HEK293 (cell line): ENCODE data around the gene MTR.

ENCODE experiments used
- CTCF ChIA-PET: fragments of 350-600 bp; formaldehyde crosslinking; extraction: SDS; loops from one replicate; lab custom pipeline; 2021; ENCODE audit warnings: antibody characterized with exemption; lab: Yijun Ruan, JAX
- POLR2A ChIA-PET: fragments of 300-600 bp; formaldehyde crosslinking; extraction: SDS; loops from one replicate; lab custom pipeline; 2020; ENCODE audit warnings: antibody characterized with exemption, inconsistent platforms; lab: Yijun Ruan, JAX
- H3K27ac ChIP-seq: fragments of 200-500 bp; sonication (Bioruptor generic); 2 replicates; pipeline ENCODE4 v1.5.1; 2014; ENCODE audit warnings: low read depth, low read length, control low read depth, inconsistent platforms; ENCODE audit errors: extremely low read depth
- H3K36me3 ChIP-seq, 2 experiments: fragments of 200-500 bp in 1 of 2; sonication (Bioruptor generic) in 1 of 2; 1 replicate in 1 of 2; 2 replicates in 1 of 2; pipeline ENCODE4 v1.5.1; 2014 to 2017; ENCODE audit warnings: inconsistent platforms in 2 of 2, low read length in 2 of 2; ENCODE audit not compliant: control insufficient read depth in 2 of 2, insufficient read depth in 1 of 2
- H3K4me1 ChIP-seq: fragments of 200-500 bp; sonication (Bioruptor generic); 2 replicates; pipeline ENCODE4 v1.5.1; 2014; ENCODE audit warnings: mild to moderate bottlenecking, low read length, inconsistent platforms; ENCODE audit not compliant: control insufficient read depth, insufficient read depth
- H3K4me3 ChIP-seq: 2 replicates; pipeline ENCODE4 v1.5.1; 2011; ENCODE audit warnings: low read depth, mild to moderate bottlenecking, control low read depth, low read length, moderate library complexity
- H3K9me3 ChIP-seq: fragments of 200-500 bp; sonication (Bioruptor generic); 2 replicates; pipeline ENCODE4 v1.5.1; 2014; ENCODE audit warnings: low read depth, low read length, inconsistent platforms; ENCODE audit not compliant: control insufficient read depth, insufficient read depth
- INSM2 ChIP-seq: fragments of 450-650 bp; formaldehyde crosslinking; IDR thresholded peaks from 2 replicates; pipeline ENCODE4 v1.5.1; 2016; ENCODE audit warnings: missing biosample characterization, missing genetic modification characterization
- KLF8 ChIP-seq: fragments of 450-650 bp; formaldehyde crosslinking; IDR thresholded peaks from 2 replicates; pipeline ENCODE4 v1.5.1; 2016; ENCODE audit warnings: missing biosample characterization, missing genetic modification characterization
- PBX3 ChIP-seq: sonication (generic); formaldehyde crosslinking; IDR thresholded peaks from 2 replicates; pipeline ENCODE4 v1.8.1; 2022; ENCODE audit warnings: mild to moderate bottlenecking, moderate library complexity, missing genetic modification reagents
- PRDM1 ChIP-seq: fragments of 450-650 bp; formaldehyde crosslinking; IDR thresholded peaks from 2 replicates; pipeline ENCODE4; 2016; ENCODE audit warnings: missing biosample characterization, missing genetic modification characterization
- YY1 ChIP-seq: fragments of 450-650 bp; formaldehyde crosslinking; IDR thresholded peaks from 2 replicates; pipeline ENCODE4 v1.5.1; 2018; ENCODE audit warnings: missing biosample characterization, missing genetic modification characterization
- ZBTB17 ChIP-seq: fragments of 450-650 bp; formaldehyde crosslinking; IDR thresholded peaks from 2 replicates; pipeline ENCODE4 v1.5.1; 2016; ENCODE audit warnings: missing biosample characterization, missing genetic modification characterization
- ZFHX2 ChIP-seq: fragments of 450-650 bp; formaldehyde crosslinking; conservative IDR thresholded peaks from 2 replicates; pipeline ENCODE4 v1.5.1; 2016; ENCODE audit warnings: missing biosample characterization, missing genetic modification characterization
- ZFP3 ChIP-seq: fragments of 450-650 bp; formaldehyde crosslinking; IDR thresholded peaks from 2 replicates; pipeline ENCODE4 v1.5.1; 2016; ENCODE audit warnings: low read depth, missing biosample characterization, missing genetic modification characterization
- ZFP41 ChIP-seq: fragments of 450-650 bp; formaldehyde crosslinking; IDR thresholded peaks from 2 replicates; pipeline ENCODE4 v1.5.1; 2016; ENCODE audit warnings: missing biosample characterization, missing genetic modification characterization, borderline replicate concordance
- ZNF132 ChIP-seq: fragments of 450-650 bp; formaldehyde crosslinking; IDR thresholded peaks from 2 replicates; pipeline ENCODE4 v1.5.1; 2017; ENCODE audit warnings: missing biosample characterization, missing genetic modification characterization, borderline replicate concordance
- ZNF138 ChIP-seq: fragments of 450-650 bp; formaldehyde crosslinking; IDR thresholded peaks from 2 replicates; pipeline ENCODE4 v1.5.1; 2016; ENCODE audit warnings: missing biosample characterization, missing genetic modification characterization, borderline replicate concordance
- ZNF157 ChIP-seq: fragments of 450-650 bp; formaldehyde crosslinking; IDR thresholded peaks from 2 replicates; pipeline ENCODE4 v1.5.1; 2016; ENCODE audit warnings: missing biosample characterization, missing genetic modification characterization
- ZNF174 ChIP-seq: fragments of 450-650 bp; formaldehyde crosslinking; IDR thresholded peaks from 2 replicates; pipeline ENCODE4 v1.5.0; 2017; ENCODE audit warnings: missing biosample characterization, mild to moderate bottlenecking, missing genetic modification characterization
- ZNF184 ChIP-seq: fragments of 450-650 bp; IDR thresholded peaks from 2 replicates; pipeline ENCODE4 v1.5.1; 2018; ENCODE audit warnings: missing biosample characterization, mild to moderate bottlenecking, missing genetic modification characterization
- ZNF202 ChIP-seq: fragments of 450-650 bp; formaldehyde crosslinking; IDR thresholded peaks from 2 replicates; pipeline ENCODE4 v1.5.1; 2016; ENCODE audit warnings: missing biosample characterization, missing genetic modification characterization, borderline replicate concordance
- ZNF223 ChIP-seq: fragments of 450-650 bp; formaldehyde crosslinking; IDR thresholded peaks from 2 replicates; pipeline ENCODE4 v1.5.1; 2016; ENCODE audit warnings: missing biosample characterization, missing genetic modification characterization
- ZNF23 ChIP-seq: fragments of 450-650 bp; formaldehyde crosslinking; IDR thresholded peaks from 2 replicates; pipeline ENCODE4 v1.5.1; 2016; ENCODE audit warnings: missing biosample characterization, missing genetic modification characterization, borderline replicate concordance
- ZNF239 ChIP-seq: fragments of 450-650 bp; formaldehyde crosslinking; IDR thresholded peaks from 2 replicates; pipeline ENCODE4 v1.5.1; 2016; ENCODE audit warnings: missing biosample characterization, missing genetic modification characterization
- ZNF24 ChIP-seq: fragments of 450-650 bp; formaldehyde crosslinking; IDR thresholded peaks from 2 replicates; pipeline ENCODE4 v1.5.1; 2016; ENCODE audit warnings: missing biosample characterization, missing genetic modification characterization
- ZNF248 ChIP-seq: fragments of 450-650 bp; formaldehyde crosslinking; IDR thresholded peaks from 2 replicates; pipeline ENCODE4 v1.5.1; 2017; ENCODE audit warnings: missing biosample characterization, missing genetic modification characterization
- ZNF341 ChIP-seq: fragments of 450-650 bp; formaldehyde crosslinking; IDR thresholded peaks from 2 replicates; pipeline ENCODE4; 2016; ENCODE audit warnings: low read depth, missing biosample characterization, missing genetic modification characterization
- ZNF37A ChIP-seq: fragments of 450-650 bp; IDR thresholded peaks from 2 replicates; pipeline ENCODE4 v1.5.1; 2018; ENCODE audit warnings: missing biosample characterization, missing genetic modification characterization
- ZNF426 ChIP-seq: fragments of 450-650 bp; formaldehyde crosslinking; IDR thresholded peaks from 2 replicates; pipeline ENCODE4 v1.5.1; 2017; ENCODE audit warnings: missing biosample characterization, missing genetic modification characterization, mild to moderate bottlenecking, inconsistent platforms, moderate library complexity
- ZNF433 ChIP-seq: fragments of 450-650 bp; formaldehyde crosslinking; IDR thresholded peaks from 2 replicates; pipeline ENCODE4 v1.5.1; 2016; ENCODE audit warnings: missing biosample characterization, missing genetic modification characterization, low read depth
- ZNF548 ChIP-seq: fragments of 450-650 bp; formaldehyde crosslinking; IDR thresholded peaks from 2 replicates; pipeline ENCODE4 v1.5.1; 2016; ENCODE audit warnings: missing biosample characterization, missing genetic modification characterization
- ZNF558 ChIP-seq: fragments of 450-650 bp; formaldehyde crosslinking; IDR thresholded peaks from 2 replicates; pipeline ENCODE4 v1.5.1; 2016; ENCODE audit warnings: missing biosample characterization, missing genetic modification characterization
- ZNF561 ChIP-seq: fragments of 450-650 bp; IDR thresholded peaks from 2 replicates; pipeline ENCODE4 v1.5.1; 2018; ENCODE audit warnings: missing biosample characterization, missing genetic modification characterization, borderline replicate concordance
- ZNF610 ChIP-seq: fragments of 450-650 bp; formaldehyde crosslinking; IDR thresholded peaks from 2 replicates; pipeline ENCODE4 v1.5.1; 2016; ENCODE audit warnings: missing biosample characterization, missing genetic modification characterization, borderline replicate concordance
- ZNF664 ChIP-seq: fragments of 450-650 bp; formaldehyde crosslinking; IDR thresholded peaks from 2 replicates; pipeline ENCODE4 v1.5.1; 2016; ENCODE audit warnings: missing biosample characterization, missing genetic modification characterization
- ZNF747 ChIP-seq: fragments of 450-650 bp; formaldehyde crosslinking; IDR thresholded peaks from 2 replicates; pipeline ENCODE4 v1.5.1; 2016; ENCODE audit warnings: missing biosample characterization, missing genetic modification characterization
- ZNF843 ChIP-seq: fragments of 450-650 bp; formaldehyde crosslinking; IDR thresholded peaks from 2 replicates; pipeline ENCODE4 v1.5.1; 2016; ENCODE audit warnings: missing biosample characterization, missing genetic modification characterization
- ZSCAN30 ChIP-seq: fragments of 450-650 bp; IDR thresholded peaks from 2 replicates; pipeline ENCODE4 v1.5.1; 2018; ENCODE audit warnings: missing biosample characterization, mild to moderate bottlenecking, missing genetic modification characterization, moderate library complexity

MTR gene

GRCh38 chr1:236841341-236841740, 46.2 kb downstream of the MTR start:
- no peak overlapping the region for H3K27ac ChIP-seq
- POLR2A ChIA-PET: no interaction called here
- peaks cover 51 to 62% of the 10 kb centered on the region in 2 experiments for H3K36me3 ChIP-seq

GRCh38 chr1:236844499-236845271, 49.6 kb downstream of the MTR start:
- CTCF ChIA-PET: interaction anchor here (0.6 kb wide), 1 partner anchor 262 kb away, joined by 4 read pairs; no protein-coding TSS in a partner anchor
- H3K4me3 ChIP-seq: no peak overlapping the region
- no peaks in the 10 kb centered on the region for H3K4me1 ChIP-seq
- POLR2A ChIA-PET: no interaction called here
- no peak overlapping the region for H3K27ac ChIP-seq
- H3K9me3 ChIP-seq: no peaks in the 10 kb centered on the region
- H3K36me3 ChIP-seq: peaks cover 32 to 49% of the 10 kb centered on the region in 2 experiments
- TF ChIP-seq ZFP41 (tag by site-specific recombination): no peak
- TF ChIP-seq ZNF157 (tag by site-specific recombination): no peak
- TF ChIP-seq ZNF747: no peak
- no peak for TF ChIP-seq ZFHX2 (tag by site-specific recombination)
- TF ChIP-seq ZBTB17 (tag by site-specific recombination): peak; percentile 71

More at GRCh38 chr1:236841341-236841740, 46.2 kb downstream of the MTR start:
- CTCF ChIA-PET: interaction anchor here (0.6 to 1.0 kb wide), 3 partner anchors 14 to 232 kb away, joined by 3 to 4 read pairs (median 4); no protein-coding TSS in a partner anchor
- TF ChIP-seq ZNF174 (tag by site-specific recombination) (no peak), PRDM1 (tag by site-specific recombination) (no peak), ZNF202 (tag by site-specific recombination) (no peak), ZNF37A (tag by site-specific recombination) (no peak), INSM2 (tag by site-specific recombination) (no peak), ZNF138 (tag by site-specific recombination) (no peak), KLF8 (tag by site-specific recombination) (no peak), ZSCAN30 (tag by site-specific recombination) (no peak), ZNF664 (tag by site-specific recombination) (no peak), ZNF558 (tag by site-specific recombination) (no peak), ZNF223 (tag by site-specific recombination) (no peak), ZNF433 (no peak), ZNF184 (tag by site-specific recombination) (no peak)
- Histone ChIP-seq H3K9me3 (no peaks in the 10 kb centered on the region), H3K4me3 (no peak overlapping the region), H3K4me1 (no peaks in the 10 kb centered on the region)

- H3K36me3 ChIP-seq: peaks cover 26 to 47% of the 10 kb centered on the region in 2 experiments
- ChIA-PET CTCF (no interaction called here), POLR2A (no interaction called here)
- no peak overlapping the region for H3K27ac ChIP-seq
- H3K4me1 ChIP-seq: no peaks in the 10 kb centered on the region
- no peaks in the 10 kb centered on the region for H3K9me3 ChIP-seq
- H3K4me3 ChIP-seq: no peak overlapping the region
- TF ChIP-seq ZNF426 (tag by site-specific recombination) (no peak), YY1 (no peak), ZNF341 (tag by site-specific recombination) (no peak), ZNF610 (tag by site-specific recombination) (no peak), ZNF24 (tag by site-specific recombination) (no peak), ZNF132 (tag by site-specific recombination) (no peak), ZFP3 (no peak), ZNF548 (no peak), ZSCAN30 (tag by site-specific recombination) (no peak), ZNF843 (tag by site-specific recombination) (no peak), ZNF248 (no peak), ZNF23 (no peak), ZNF239 (no peak), PBX3 (no peak), ZNF561 (no peak)
Observed at GRCh38 chr1:236845830-236846229, 50.7 kb downstream of the MTR start.
